Keratinocyte (primary cell): ENCODE data around the gene P2RY11. TPM values are rescaled to one million over a fixed set of nuclear protein-coding genes. Genes with fewer than 3 reads are reported as not detected.

ENCODE experiments used
- DNase-seq: peaks from one replicate; pipeline ENCODE4 v3.0.0-alpha.2; 2011; ENCODE audit warnings: low read depth, missing footprints, low spot score
- FAIRE-seq: peaks from 2 replicates; lab custom pipeline; 2011; peaks lifted over from hg19 to GRCh38; lab: Jason Lieb, UNC
- H2AFZ ChIP-seq: 2 replicates; pipeline ENCODE4 v1.6.0; 2012; ENCODE audit warnings: low read length, control low read depth, inconsistent platforms; ENCODE audit not compliant: control insufficient read depth
- H3K27ac ChIP-seq: 2 replicates; pipeline ENCODE4 v1.5.1; 2011; ENCODE audit warnings: low read length; ENCODE audit not compliant: control insufficient read depth, insufficient read depth
- H3K27me3 ChIP-seq: 3 replicates; pipeline ENCODE4 v1.6.0; 2011; ENCODE audit warnings: low read length; ENCODE audit not compliant: control insufficient read depth, insufficient read depth; ENCODE audit errors: extremely low read depth
- H3K36me3 ChIP-seq, 2 experiments: 2 replicates in 1 of 2; 3 replicates in 1 of 2; pipeline ENCODE4 v1.5.1; 2011; ENCODE audit warnings: low read length in 2 of 2, mild to moderate bottlenecking in 1 of 2; ENCODE audit not compliant: control insufficient read depth in 2 of 2, insufficient read depth in 2 of 2; ENCODE audit errors: extremely low read depth in 1 of 2
- H3K4me1 ChIP-seq: 3 replicates; pipeline ENCODE4 v1.5.1; 2011; ENCODE audit warnings: low read length; ENCODE audit not compliant: control insufficient read depth, insufficient read depth; ENCODE audit errors: extremely low read depth
- H3K4me2 ChIP-seq: 3 replicates; pipeline ENCODE4 v1.6.0; 2011; ENCODE audit warnings: low read depth, low read length; ENCODE audit not compliant: control insufficient read depth, insufficient read depth; ENCODE audit errors: extremely low read depth
- H3K4me3 ChIP-seq, 3 experiments: fragments of 200-600 bp in 1 of 3; sonication (generic) in 1 of 3; 2 replicates in 2 of 3; 3 replicates in 1 of 3; pipeline ENCODE4 v1.5.1; 2011 to 2016; ENCODE audit warnings: low read length in 3 of 3, mild to moderate bottlenecking in 3 of 3, control low read depth in 2 of 3, inconsistent platforms in 1 of 3, low read depth in 1 of 3, mixed read lengths in 1 of 3, mixed run types in 1 of 3, moderate library complexity in 1 of 3; ENCODE audit not compliant: control insufficient read depth in 2 of 3, insufficient read depth in 2 of 3; ENCODE audit errors: extremely low read depth in 1 of 3
- H3K79me2 ChIP-seq: 2 replicates; pipeline ENCODE4 v1.6.0; 2012; ENCODE audit warnings: low read length; ENCODE audit not compliant: control insufficient read depth, insufficient read depth
- H3K9ac ChIP-seq: 3 replicates; pipeline ENCODE4 v1.6.0; 2011; ENCODE audit warnings: low read length; ENCODE audit not compliant: control insufficient read depth, insufficient read depth; ENCODE audit errors: extremely low read depth
- H3K9me1 ChIP-seq: 3 replicates; pipeline ENCODE4 v1.6.0; 2011; ENCODE audit warnings: low read length; ENCODE audit not compliant: control insufficient read depth, insufficient read depth; ENCODE audit errors: extremely low read depth
- H3K9me3 ChIP-seq: 2 replicates; pipeline ENCODE4 v1.5.1; 2012; ENCODE audit warnings: low read depth, low read length; ENCODE audit not compliant: control insufficient read depth
- H4K20me1 ChIP-seq: 3 replicates; pipeline ENCODE4 v1.6.0; 2011; ENCODE audit warnings: low read length; ENCODE audit not compliant: control insufficient read depth, insufficient read depth; ENCODE audit errors: extremely low read depth
- EZH2 ChIP-seq: IDR thresholded peaks from one replicate; pipeline ENCODE4 v1.6.1; 2012; ENCODE audit warnings: inconsistent platforms, mild to moderate bottlenecking, low read length, moderate library complexity
- dilution Hi-C: fragments of 300-500 bp; cut with MboI; formaldehyde crosslinking; loops from one replicate; pipeline ENCODE4 v1.7.0; 2020; ENCODE audit warnings: low sequenced_read_pairs; ENCODE audit not compliant: extremely low pct_ligation_motif_present
- polyA plus RNA-seq, 5 experiments: library from polyadenylated mRNA; depleted of rRNA in 3 of 5; stranded (reverse) in 3 of 5; stranded (forward) in 1 of 5; unstranded in 1 of 5; fragments of >200 nt; gene quantifications; 1 replicate in 1 of 5; 2 replicates in 3 of 5; 3 replicates in 1 of 5; pipeline versions ENCODE4 v1.2.1 to v1.2.3, GENCODE V29; 2011 to 2012; ENCODE audit warnings: missing spikeins in 2 of 5, low read depth in 1 of 5, low replicate concordance in 1 of 5
- TF ChIP-seq, protein P1 (sequence below), 3 experiments: IDR thresholded peaks in 1 of 3; conservative IDR thresholded peaks in 1 of 3; optimal IDR thresholded peaks in 1 of 3; 2 replicates in 2 of 3; 3 replicates in 1 of 3; pipeline versions ENCODE3 to v1.5.1; 2011; ENCODE audit warnings: low read length in 3 of 3, mild to moderate bottlenecking in 3 of 3, moderate library complexity in 2 of 3, control low read depth in 1 of 3, inconsistent platforms in 1 of 3; ENCODE audit not compliant: insufficient read depth in 2 of 3; ENCODE audit errors: extremely low read depth in 1 of 3

The P2RY11 gene
- polyA plus RNA-seq, 1 donor (not counting 4 experiments of a cell fraction or from before 2014, with no cell fraction given), result 3.2 TPM

- H3K4me3 ChIP-seq, result no peak overlapping the region
- no peaks in the 10 kb centered on the region for H3K4me1 ChIP-seq
- no peaks in the 10 kb centered on the region for H3K79me2 ChIP-seq
- H3K27ac ChIP-seq, result no peak overlapping the region
- dilution Hi-C loops, result loop anchor here (25.0 kb wide), 1 partner anchor 141 kb away; the partner anchor contains the start of gene OLFM2
- H4K20me1 ChIP-seq, result no peaks in the 10 kb centered on the region
- FAIRE-seq (no peak), DNase-seq (no peak)
- H3K4me2 ChIP-seq, result no peak overlapping the region
- TF ChIP-seq EZH2, result no peak
- TF ChIP-seq, protein P1, sequence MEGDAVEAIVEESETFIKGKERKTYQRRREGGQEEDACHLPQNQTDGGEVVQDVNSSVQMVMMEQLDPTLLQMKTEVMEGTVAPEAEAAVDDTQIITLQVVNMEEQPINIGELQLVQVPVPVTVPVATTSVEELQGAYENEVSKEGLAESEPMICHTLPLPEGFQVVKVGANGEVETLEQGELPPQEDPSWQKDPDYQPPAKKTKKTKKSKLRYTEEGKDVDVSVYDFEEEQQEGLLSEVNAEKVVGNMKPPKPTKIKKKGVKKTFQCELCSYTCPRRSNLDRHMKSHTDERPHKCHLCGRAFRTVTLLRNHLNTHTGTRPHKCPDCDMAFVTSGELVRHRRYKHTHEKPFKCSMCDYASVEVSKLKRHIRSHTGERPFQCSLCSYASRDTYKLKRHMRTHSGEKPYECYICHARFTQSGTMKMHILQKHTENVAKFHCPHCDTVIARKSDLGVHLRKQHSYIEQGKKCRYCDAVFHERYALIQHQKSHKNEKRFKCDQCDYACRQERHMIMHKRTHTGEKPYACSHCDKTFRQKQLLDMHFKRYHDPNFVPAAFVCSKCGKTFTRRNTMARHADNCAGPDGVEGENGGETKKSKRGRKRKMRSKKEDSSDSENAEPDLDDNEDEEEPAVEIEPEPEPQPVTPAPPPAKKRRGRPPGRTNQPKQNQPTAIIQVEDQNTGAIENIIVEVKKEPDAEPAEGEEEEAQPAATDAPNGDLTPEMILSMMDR (optimal IDR thresholded peaks at IDR 0.05 in 1 of 3, IDR thresholded peaks at IDR 0.05 in 1 of 3, conservative IDR thresholded peaks at IDR 0.05 in 1 of 3; ENCODE audit: extremely low read depth in 1 of 3, insufficient read depth in 2 of 3, low read length in 3 of 3), result no peak
- no peaks in the 10 kb centered on the region for H3K9me1 ChIP-seq
- H3K9me3 ChIP-seq, result peaks cover 5% of the 10 kb centered on the region
- H3K27me3 ChIP-seq, result no peaks in the 10 kb centered on the region
- H3K9ac ChIP-seq, result no peak overlapping the region
- H2AFZ ChIP-seq, result no peak overlapping the region
- H3K36me3 ChIP-seq, result no peaks in the 10 kb centered on the region
These were observed 33.2 kb upstream of the P2RY11 start for GRCh38 chr19:10078329-10078728.

DNA sequence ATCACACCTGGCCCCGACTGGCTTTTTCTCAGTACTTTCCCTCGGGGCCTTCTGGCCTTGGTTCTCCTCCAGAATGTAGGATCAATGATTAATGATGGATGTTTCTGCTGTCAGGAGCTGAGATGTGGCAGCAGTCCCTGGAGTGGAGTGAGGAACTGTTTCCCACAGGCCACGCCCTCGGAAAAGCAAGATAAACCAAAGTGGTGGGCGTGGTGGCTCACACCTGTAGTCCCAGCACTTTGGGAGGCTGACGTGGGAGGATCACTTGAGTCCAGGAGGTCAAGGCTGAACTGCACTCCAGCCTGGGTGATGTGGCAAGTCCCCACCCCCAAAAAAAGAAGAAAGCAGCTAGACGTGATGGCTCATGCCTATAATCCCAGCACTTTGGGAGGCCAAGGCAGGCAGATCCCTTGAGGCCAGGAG lies 32.5 kb upstream of the P2RY11 start:
- H3K27me3 ChIP-seq, result no peaks in the 10 kb centered on the region
- H2AFZ ChIP-seq, result no peak overlapping the region
- no peak overlapping the region for H3K4me3 ChIP-seq
- no peaks in the 10 kb centered on the region for H3K36me3 ChIP-seq
- H3K4me1 ChIP-seq, result no peaks in the 10 kb centered on the region
- H3K9ac ChIP-seq, result no peak overlapping the region
- no peaks in the 10 kb centered on the region for H3K79me2 ChIP-seq
- H3K9me3 ChIP-seq, result peaks cover 3% of the 10 kb centered on the region
- TF ChIP-seq EZH2, result no peak
- TF ChIP-seq, protein P1 (optimal IDR thresholded peaks at IDR 0.05 in 1 of 3, IDR thresholded peaks at IDR 0.05 in 1 of 3, conservative IDR thresholded peaks at IDR 0.05 in 1 of 3; ENCODE audit: extremely low read depth in 1 of 3, insufficient read depth in 2 of 3, low read length in 3 of 3), result no peak
- DNase-seq, result no peak
- dilution Hi-C loops, result loop anchor here (25.0 kb wide), 1 partner anchor 142 kb away; the partner anchor contains the start of gene OLFM2
- no peak overlapping the region for H3K27ac ChIP-seq
- no peaks in the 10 kb centered on the region for H4K20me1 ChIP-seq
- no peak for FAIRE-seq
- H3K9me1 ChIP-seq, result no peaks in the 10 kb centered on the region
- H3K4me2 ChIP-seq, result no peak overlapping the region
